ENCODE results near the gene TMEM62. TPM values are rescaled to one million over a fixed set of nuclear protein-coding genes. Genes with fewer than 3 reads are reported as not detected.

TMEM62 gene
- total and polyA plus RNA-seq, 2 of the 8 experiments (the other 6 are each of a cell fraction or from before 2014, with no cell fraction given), result 2.0 to 4.0 TPM

DNA sequence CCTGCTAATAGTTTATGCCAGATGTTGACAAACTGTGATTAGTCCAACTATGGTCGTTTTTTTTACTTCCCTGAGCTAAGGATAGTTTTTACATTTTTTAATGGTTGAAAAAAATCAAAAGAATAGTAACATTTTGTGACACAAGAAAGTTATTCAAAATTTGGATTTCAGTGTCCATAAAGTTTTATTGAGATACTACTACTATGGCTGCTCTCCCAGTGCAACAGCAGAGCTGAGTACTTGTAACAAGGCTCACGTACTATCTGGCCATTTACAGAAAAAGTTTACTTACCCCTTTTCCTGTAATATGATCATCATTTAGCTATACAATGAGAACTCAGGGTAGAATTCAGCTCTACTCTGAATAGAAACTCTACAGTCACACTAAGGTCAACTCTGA, 11.5 kb upstream of the TMEM62 start:
- H3K4me3 ChIP-seq (ENCODE audit: extremely low read depth in 1 of 4, insufficient read depth in 2 of 4, low read depth in 3 of 4, low read length in 4 of 4), result no peak overlapping the region
- no peaks in the 10 kb centered on the region for H4K20me1 ChIP-seq (replicated peaks in 1 of 2; ENCODE audit: control insufficient read depth in 1 of 2, insufficient read depth in 2 of 2, low read length in 2 of 2)
- no peak overlapping the region; a peak in 1 of 4 replicates for H3K4me2 ChIP-seq (ENCODE audit: insufficient read depth in 1 of 2, low read depth in 2 of 2, low read length in 2 of 2)
- ChIA-PET POLR2A (ENCODE audit: partially characterized antibody) (interaction anchor here (0.6 kb wide), 1 partner anchor 408 kb away, joined by 3 read pairs; no protein-coding TSS in a partner anchor), CTCF (ENCODE audit: partially characterized antibody) (interaction anchor here (1.2 to 2.5 kb wide), 3 partner anchors 16 to 147 kb away, joined by 3 to 6 read pairs (median 4); partner anchors contain the start of gene UBR1)
- no peak overlapping the region for H3K23ac ChIP-seq (ENCODE audit: insufficient read length)
- H2AK5ac ChIP-seq (ENCODE audit: low read depth, low read length), result no peak overlapping the region
- 0 out of 2 replicates have a peak overlapping the region, but pooled peaks have one; percentile 96 for H2AFZ ChIP-seq (ENCODE audit: low read length)
- H3K14ac ChIP-seq (ENCODE audit: insufficient read length), result no peak overlapping the region
- H3K9me3 ChIP-seq (ENCODE audit: insufficient read depth in 2 of 2, low read depth in 1 of 2, low read length in 1 of 2), result no peaks in the 10 kb centered on the region
- 60% methylated on average over 2 of the region's 2 CpGs; no CpG with 5 or more reads in 1 of the 2 experiments for WGBS, 2 experiments (ENCODE audit: extremely low coverage in 1 of 2, insufficient coverage in 1 of 2, insufficient read length in 1 of 2, insufficient replicate concordance in 2 of 2, low coverage in 1 of 2, low lambda C conversion rate in 2 of 2, missing lambda C conversion rate in 1 of 2)
- H3K18ac ChIP-seq (ENCODE audit: extremely low read depth, low read length), result no peak overlapping the region
- no peak overlapping the region for H3K4ac ChIP-seq (replicated peaks; ENCODE audit: insufficient read length, low read depth, low read length)
- no peaks in the 10 kb centered on the region for H3K79me1 ChIP-seq (ENCODE audit: low read depth, low read length)
- peaks cover 0 to 2% (median 0%) of the 10 kb centered on the region in 4 experiments; a peak in 1 of 7 replicates for H3K4me1 ChIP-seq (replicated peaks in 1 of 4; ENCODE audit: control insufficient read depth in 3 of 4, insufficient read depth in 4 of 4, low read length in 3 of 4)
- H2BK12ac ChIP-seq (ENCODE audit: low read depth, low read length), result no peak overlapping the region
- H2BK20ac ChIP-seq (ENCODE audit: low read length), result no peak overlapping the region
- H3K36me3 ChIP-seq (ENCODE audit: control insufficient read depth in 2 of 4, insufficient read depth in 4 of 4, low read length in 3 of 4), result no peaks in the 10 kb centered on the region
- H3K23me2 ChIP-seq (ENCODE audit: low read depth, low read length), result peaks cover 8% of the 10 kb centered on the region
- H4K5ac ChIP-seq (ENCODE audit: insufficient read length, low read depth, low read length), result no peak overlapping the region
- no peak overlapping the region for H4K91ac ChIP-seq (replicated peaks; ENCODE audit: insufficient read length, low read length)
- H2BK120ac ChIP-seq (replicated peaks; ENCODE audit: low read depth, low read length), result no peak overlapping the region
- DNase-seq (ENCODE audit: low read depth in 1 of 2, low spot score in 2 of 2) (no peak), FAIRE-seq (no peak)
- H3K79me2 ChIP-seq (ENCODE audit: control insufficient read depth in 1 of 2, insufficient read depth in 2 of 2, low read length in 2 of 2), result no peaks in the 10 kb centered on the region
- H3K56ac ChIP-seq (replicated peaks; ENCODE audit: insufficient read length, low read depth, low read length), result no peak overlapping the region
- no peak overlapping the region for H2BK5ac ChIP-seq (ENCODE audit: low read depth, low read length)
- H2BK15ac ChIP-seq (ENCODE audit: low read length), result no peak overlapping the region
- H4K8ac ChIP-seq (ENCODE audit: extremely low read depth, insufficient read depth, low read length), result no peak overlapping the region
- H3K27ac ChIP-seq (ENCODE audit: low read depth, low read length), result no peak overlapping the region
- no peak overlapping the region for H3K9ac ChIP-seq (replicated peaks in 1 of 4; ENCODE audit: extremely low read depth in 1 of 4, low read depth in 3 of 4, low read length in 3 of 4)
- H3K27me3 ChIP-seq (replicated peaks in 1 of 4; ENCODE audit: control insufficient read depth in 3 of 4, extremely low read depth in 1 of 4, insufficient read depth in 3 of 4, low read length in 3 of 4), result no peaks in the 10 kb centered on the region; a peak in 2 of 7 replicates
- TF ChIP-seq CEBPB (IDR thresholded peaks at IDR 0.05; ENCODE audit: low read depth, low read length) (no peak), BRCA1 (IDR thresholded peaks at IDR 0.05; ENCODE audit: low read depth, low read length) (no peak), SAP30 (IDR thresholded peaks at IDR 0.05; ENCODE audit: insufficient read depth, insufficient replicate concordance, low read length) (no peak), CREB1 (IDR thresholded peaks at IDR 0.05) (no peak), EGR1 (IDR thresholded peaks at IDR 0.05; ENCODE audit: borderline replicate concordance, low read depth, low read length) (no peak)
